ENCODE measurements around the gene RBM43. TPM values are rescaled to one million over a fixed set of nuclear protein-coding genes. Genes with fewer than 3 reads are reported as not detected.

RBM43 gene
- total RNA-seq, 1 experiment from 2014 or later: 3.0 TPM

GRCh38 chr2:151243468-151243867, 18.2 kb downstream of the RBM43 start:
- Mint-ChIP-seq H3K4me3 (ENCODE audit: unreplicated experiment) (no peak overlapping the region), H3K36me3 (ENCODE audit: insufficient read depth, unreplicated experiment) (no peaks in the 10 kb centered on the region), H3K27me3 (ENCODE audit: insufficient read depth, unreplicated experiment) (no peaks in the 10 kb centered on the region), H3K4me1 (ENCODE audit: insufficient read depth, unreplicated experiment) (peaks cover 16% of the 10 kb centered on the region), H3K27ac (ENCODE audit: low read depth, unreplicated experiment) (no peak overlapping the region), H3K9me3 (ENCODE audit: unreplicated experiment) (no peaks in the 10 kb centered on the region)
- CTCF ChIA-PET: no interaction called here
- POLR2A ChIA-PET: no interaction called here
- BruUV-seq (replicated peaks): no TSS peak
- DNase-seq (ENCODE audit: unreplicated experiment): no peak
- intact Hi-C loops (cut with micrococcal nuclease): no loop called here
- no peak for TF ChIP-seq CTCF (IDR thresholded peaks at IDR 0.05; ENCODE audit: unreplicated experiment)

GRCh38 chr2:151241224-151241623, 20.4 kb downstream of the RBM43 start:
- intact Hi-C loops (cut with micrococcal nuclease): no loop called here
- no TSS peak for BruUV-seq (replicated peaks)
- Mint-ChIP-seq H3K9me3 (ENCODE audit: unreplicated experiment) (no peaks in the 10 kb centered on the region), H3K27me3 (ENCODE audit: insufficient read depth, unreplicated experiment) (no peaks in the 10 kb centered on the region), H3K4me1 (ENCODE audit: insufficient read depth, unreplicated experiment) (peaks cover 16% of the 10 kb centered on the region), H3K4me3 (ENCODE audit: unreplicated experiment) (no peak overlapping the region), H3K27ac (ENCODE audit: low read depth, unreplicated experiment) (peak overlapping the region; percentile 39), H3K36me3 (ENCODE audit: insufficient read depth, unreplicated experiment) (no peaks in the 10 kb centered on the region)
- DNase-seq (ENCODE audit: unreplicated experiment): no peak
- ChIA-PET CTCF (interaction anchor here (0.6 to 1.1 kb wide), 2 partner anchors 66 to 68 kb away, joined by 3 read pairs; no protein-coding TSS in a partner anchor), POLR2A (interaction anchor here (2.2 kb wide), 1 partner anchor 10 kb away, joined by 10 read pairs; no protein-coding TSS in a partner anchor)
- TF ChIP-seq CTCF (IDR thresholded peaks at IDR 0.05; ENCODE audit: unreplicated experiment): no peak

- no peaks in the 10 kb centered on the region for H3K27me3 Mint-ChIP-seq (ENCODE audit: insufficient read depth, unreplicated experiment)
- ChIA-PET POLR2A (interaction anchor here (0.9 to 2.2 kb wide), 3 partner anchors 11 to 1654 kb away, joined by 3 to 10 read pairs (median 4); no protein-coding TSS in a partner anchor), CTCF (interaction anchor here (0.5 to 5.0 kb wide), 11 partner anchors 9 to 1649 kb away, joined by 3 to 43 read pairs (median 7); no protein-coding TSS in a partner anchor)
- peaks cover 16% of the 10 kb centered on the region for H3K4me1 Mint-ChIP-seq (ENCODE audit: insufficient read depth, unreplicated experiment)
- H3K36me3 Mint-ChIP-seq (ENCODE audit: insufficient read depth, unreplicated experiment): no peaks in the 10 kb centered on the region
- no peak for DNase-seq (ENCODE audit: unreplicated experiment)
- H3K4me3 Mint-ChIP-seq (ENCODE audit: unreplicated experiment): no peak overlapping the region
- TF ChIP-seq CTCF (IDR thresholded peaks at IDR 0.05; ENCODE audit: unreplicated experiment): no peak
- no peaks in the 10 kb centered on the region for H3K9me3 Mint-ChIP-seq (ENCODE audit: unreplicated experiment)
- intact Hi-C loops (cut with micrococcal nuclease): no loop called here
- H3K27ac Mint-ChIP-seq (ENCODE audit: low read depth, unreplicated experiment): peak overlapping the region; percentile 39
- BruUV-seq (replicated peaks): no TSS peak
Observed at GRCh38 chr2:151240433-151240832, 21.2 kb downstream of the RBM43 start.

GRCh38 chr2:151239624-151240023, 22.0 kb downstream of the RBM43 start:
- Mint-ChIP-seq H3K36me3 (ENCODE audit: insufficient read depth, unreplicated experiment) (no peaks in the 10 kb centered on the region), H3K4me3 (ENCODE audit: unreplicated experiment) (peak overlapping the region; percentile 8), H3K9me3 (ENCODE audit: unreplicated experiment) (no peaks in the 10 kb centered on the region), H3K27ac (ENCODE audit: low read depth, unreplicated experiment) (peak overlapping the region; percentile 40), H3K27me3 (ENCODE audit: insufficient read depth, unreplicated experiment) (no peaks in the 10 kb centered on the region), H3K4me1 (ENCODE audit: insufficient read depth, unreplicated experiment) (peaks cover 16% of the 10 kb centered on the region)
- intact Hi-C loops (cut with micrococcal nuclease): loop anchor here (1.0 to 5.0 kb wide), 8 partner anchors 188 to 1642 kb away; partner anchors contain the start of gene RND3
- CTCF ChIA-PET: interaction anchor here (0.6 to 5.0 kb wide), 61 partner anchors 7 to 1667 kb away, joined by 3 to 43 read pairs (median 4); partner anchors contain the start of gene RBM43
- peak; percentile 63 for DNase-seq (ENCODE audit: unreplicated experiment)
- POLR2A ChIA-PET: interaction anchor here (0.8 to 2.2 kb wide), 7 partner anchors 12 to 761 kb away, joined by 3 to 10 read pairs (median 4); no protein-coding TSS in a partner anchor
- no peak for TF ChIP-seq CTCF (IDR thresholded peaks at IDR 0.05; ENCODE audit: unreplicated experiment)
- BruUV-seq (replicated peaks): no TSS peak

All from MCF 10A (cell line).